ENCODE measurements around the gene FOSL1. TPM values are rescaled to one million over a fixed set of nuclear protein-coding genes. Genes with fewer than 3 reads are reported as not detected.

The FOSL1 gene
- total RNA-seq, 2 donors from 2014 or later: 1.8 TPM; not detected in 1

GRCh38 chr11:65911682-65912568 is 11.7 kb upstream of the FOSL1 start:
- no peak overlapping the region for H3K4me3 ChIP-seq (ENCODE audit: low read length)
- H3K9me3 ChIP-seq (ENCODE audit: control insufficient read depth, low read length): no peaks in the 10 kb centered on the region
- H3K9ac ChIP-seq (ENCODE audit: extremely low read depth, low read length, poor library complexity, severe bottlenecking): no peak overlapping the region
- DNase-seq: peak; percentile 88
- no peaks in the 10 kb centered on the region for H3K4me1 ChIP-seq (ENCODE audit: control insufficient read depth, insufficient read depth, low read length)
- Mint-ChIP-seq H3K27me3 (ENCODE audit: insufficient read depth) (peaks cover 42% of the 10 kb centered on the region), H3K36me3 (ENCODE audit: low read depth) (no peaks in the 10 kb centered on the region), H3K27ac (no peak overlapping the region), H3K4me3 (no peak overlapping the region), H3K9me3 (no peaks in the 10 kb centered on the region), H3K4me1 (peaks cover 5% of the 10 kb centered on the region)
- no peak overlapping the region for H3K27ac ChIP-seq (ENCODE audit: low read depth, low read length)
- H3K27me3 ChIP-seq (ENCODE audit: control insufficient read depth, insufficient read depth, low read length, poor library complexity, severe bottlenecking): peaks cover 13% of the 10 kb centered on the region
- 49 to 87% methylated on average over 3 to 13 of the region's 14 CpGs for WGBS, 2 experiments (ENCODE audit: insufficient coverage in 1 of 2, insufficient read length in 1 of 2)
- TF ChIP-seq CTCF (conservative IDR thresholded peaks at IDR 0.05): peak; percentile 68
- H3K36me3 ChIP-seq (ENCODE audit: control insufficient read depth, insufficient read depth, low read length): peaks cover under 1% of the 10 kb centered on the region

GRCh38 chr11:65907878-65908277 is 7.7 kb upstream of the FOSL1 start:
- peaks cover 18% of the 10 kb centered on the region for H3K27me3 ChIP-seq (ENCODE audit: control insufficient read depth, insufficient read depth, low read length, poor library complexity, severe bottlenecking)
- no peaks in the 10 kb centered on the region for H3K9me3 ChIP-seq (ENCODE audit: control insufficient read depth, low read length)
- TF ChIP-seq CTCF (conservative IDR thresholded peaks at IDR 0.05): no peak
- H3K36me3 Mint-ChIP-seq (ENCODE audit: low read depth): no peaks in the 10 kb centered on the region
- peaks cover 11% of the 10 kb centered on the region for H3K4me1 Mint-ChIP-seq
- H3K4me3 Mint-ChIP-seq: no peak overlapping the region
- no peak overlapping the region for H3K4me3 ChIP-seq (ENCODE audit: low read length)
- no peaks in the 10 kb centered on the region for H3K9me3 Mint-ChIP-seq
- 91 to 94% methylated on average over 6 of the region's 6 CpGs for WGBS, 2 experiments (ENCODE audit: insufficient coverage in 1 of 2, insufficient read length in 1 of 2)
- peaks cover 2% of the 10 kb centered on the region for H3K4me1 ChIP-seq (ENCODE audit: control insufficient read depth, insufficient read depth, low read length)
- H3K27ac ChIP-seq (ENCODE audit: low read depth, low read length): no peak overlapping the region
- DNase-seq: no peak
- peaks cover 72% of the 10 kb centered on the region for H3K27me3 Mint-ChIP-seq (ENCODE audit: insufficient read depth)
- H3K27ac Mint-ChIP-seq: no peak overlapping the region
- H3K36me3 ChIP-seq (ENCODE audit: control insufficient read depth, insufficient read depth, low read length): no peaks in the 10 kb centered on the region
- H3K9ac ChIP-seq (ENCODE audit: extremely low read depth, low read length, poor library complexity, severe bottlenecking): no peak overlapping the region

- no peaks in the 10 kb centered on the region for H3K9me3 Mint-ChIP-seq
- H3K4me3 Mint-ChIP-seq: no peak overlapping the region
- 91 to 93% methylated on average over 5 of the region's 5 CpGs for WGBS, 2 experiments (ENCODE audit: insufficient coverage in 1 of 2, insufficient read length in 1 of 2)
- peaks cover 31% of the 10 kb centered on the region for H3K27me3 ChIP-seq (ENCODE audit: control insufficient read depth, insufficient read depth, low read length, poor library complexity, severe bottlenecking)
- H3K36me3 ChIP-seq (ENCODE audit: control insufficient read depth, insufficient read depth, low read length): no peaks in the 10 kb centered on the region
- H3K4me3 ChIP-seq (ENCODE audit: low read length): no peak overlapping the region
- no peak overlapping the region for H3K27ac Mint-ChIP-seq
- no peak overlapping the region for H3K27ac ChIP-seq (ENCODE audit: low read depth, low read length)
- H3K36me3 Mint-ChIP-seq (ENCODE audit: low read depth): no peaks in the 10 kb centered on the region
- no peaks in the 10 kb centered on the region for H3K9me3 ChIP-seq (ENCODE audit: control insufficient read depth, low read length)
- no peak for TF ChIP-seq CTCF (conservative IDR thresholded peaks at IDR 0.05)
- peaks cover 9% of the 10 kb centered on the region for H3K4me1 Mint-ChIP-seq
- no peak for DNase-seq
- H3K4me1 ChIP-seq (ENCODE audit: control insufficient read depth, insufficient read depth, low read length): peaks cover 3% of the 10 kb centered on the region
- peaks cover 84% of the 10 kb centered on the region for H3K27me3 Mint-ChIP-seq (ENCODE audit: insufficient read depth)
- H3K9ac ChIP-seq (ENCODE audit: extremely low read depth, low read length, poor library complexity, severe bottlenecking): no peak overlapping the region
Observed at GRCh38 chr11:65906602-65907001, 6.4 kb upstream of the FOSL1 start.

All from endodermal cell (in vitro differentiated cells).